ENCODE measurements around the gene GIMAP1. TPM values are rescaled to one million over a fixed set of nuclear protein-coding genes. Genes with fewer than 3 reads are reported as not detected.
"Not testable (repeated sequence)": the region's sequence is repeated elsewhere in the genome, so short reads cannot be mapped to it uniquely, and the experiment has no call there.

Gene GIMAP1
- 10 to 100 TPM in 5 of 6 donors, 1 to 10 TPM in 1; 8.4 to 13.5 (median 12.1) TPM for total RNA-seq

GRCh38 chr7:150716368-150716767 lies at the start of gene GIMAP1:
Gene GIMAP1 (plus strand): TSS chr7:150716613. CDS start chr7:150719048, 2,435 bp downstream.
- TF ChIP-seq EP300 (IDR thresholded peaks at IDR 0.05) (no peak), CTCF (IDR thresholded peaks at IDR 0.05) (no peak), POLR2AphosphoS5 (IDR thresholded peaks at IDR 0.05) (peak; percentile 58 to 86), POLR2A (IDR thresholded peaks at IDR 0.05) (peak in 3 of 4 donors; percentile 31 to 67 (median 45))
- 30 to 37% methylated on average over 2 to 5 of the region's 5 CpGs for WGBS, 2 donors
- DNase-seq (peak in 1 of 2 donors; percentile 73), ATAC-seq (ENCODE audit: low FRiP score in 2 of 2) (peak; percentile 79)
- H3K27ac ChIP-seq, result peak within 1 kb of the TSS; percentile 76 to 91 (median 84)
- H3K27me3 ChIP-seq, result no peaks in the 10 kb centered on the region
- H3K36me3 ChIP-seq, result peaks cover 0 to 19% (median 11%) of the 10 kb centered on the region in 4 donors
- H3K4me3 ChIP-seq, result peak within 1 kb of the TSS; percentile 32 to 64 (median 50)
- H3K4me1 ChIP-seq, result peaks cover 9 to 24% (median 20%) of the 10 kb centered on the region in 4 donors
- peaks cover 0 to 9% (median 0%) of the 10 kb centered on the region in 4 donors for H3K9me3 ChIP-seq

GRCh38 chr7:150668472-150668911 lies 47.9 kb upstream of the GIMAP1 start:
- 62 to 69% methylated on average over 1 of the region's 1 CpG for WGBS, 2 donors
- peaks cover 0 to 8% (median 1%) of the 10 kb centered on the region in 4 donors for H3K4me1 ChIP-seq
- no peaks in the 10 kb centered on the region for H3K9me3 ChIP-seq
- no peak for DNase-seq
- ATAC-seq (ENCODE audit: low FRiP score in 2 of 2), result peak in 1 of 2 donors; percentile 28
- no peak overlapping the region for H3K4me3 ChIP-seq
- TF ChIP-seq EP300 (IDR thresholded peaks at IDR 0.05) (no peak), CTCF (IDR thresholded peaks at IDR 0.05) (no peak), POLR2A (IDR thresholded peaks at IDR 0.05) (no peak), POLR2AphosphoS5 (IDR thresholded peaks at IDR 0.05) (no peak)
- H3K27ac ChIP-seq, result peak overlapping the region in 1 of 4 donors; percentile 24
- H3K27me3 ChIP-seq, result no peaks in the 10 kb centered on the region
- no peaks in the 10 kb centered on the region for H3K36me3 ChIP-seq

- Histone ChIP-seq H3K4me1 (peaks cover 0 to 8% (median 1%) of the 10 kb centered on the region in 4 donors), H3K9me3 (no peaks in the 10 kb centered on the region), H3K27me3 (no peaks in the 10 kb centered on the region), H3K36me3 (no peaks in the 10 kb centered on the region), H3K4me3 (no peak overlapping the region), H3K27ac (no peak overlapping the region)
- TF ChIP-seq EP300 (IDR thresholded peaks at IDR 0.05) (no peak), POLR2AphosphoS5 (IDR thresholded peaks at IDR 0.05) (no peak), POLR2A (IDR thresholded peaks at IDR 0.05) (no peak), CTCF (IDR thresholded peaks at IDR 0.05) (no peak)
- DNase-seq (no peak), ATAC-seq (ENCODE audit: low FRiP score in 2 of 2) (no peak)
Observed at GRCh38 chr7:150668977-150669376, 47.4 kb upstream of the GIMAP1 start.

- whole genome bisulfite sequencing, 2 donors, result 93% methylated on average over 7 of the region's 7 CpGs
- not testable (repeated sequence) for H3K4me3 ChIP-seq; H3K9me3 ChIP-seq; H3K27me3 ChIP-seq; H3K36me3 ChIP-seq; ATAC-seq (ENCODE audit: low FRiP score in 2 of 2); DNase-seq; H3K27ac ChIP-seq
- H3K4me1 ChIP-seq, result peaks cover 8 to 12% (median 10%) of the 10 kb centered on the region in 4 donors
Observed at GRCh38 chr7:150671798-150672585, 44.4 kb upstream of the GIMAP1 start.

GRCh38 chr7:150675714-150676113 lies 40.7 kb upstream of the GIMAP1 start:
- Histone ChIP-seq H3K36me3 (no peaks in the 10 kb centered on the region), H3K4me1 (peaks cover 8 to 24% (median 16%) of the 10 kb centered on the region in 4 donors), H3K27me3 (no peaks in the 10 kb centered on the region), H3K9me3 (no peaks in the 10 kb centered on the region), H3K4me3 (peak overlapping the region in 1 of 4 donors; percentile 1), H3K27ac (peak overlapping the region; percentile 53 to 85 (median 66))
- ATAC-seq (ENCODE audit: low FRiP score in 2 of 2), result no peak
- DNase-seq, result no peak
- TF ChIP-seq POLR2AphosphoS5 (IDR thresholded peaks at IDR 0.05) (no peak), POLR2A (IDR thresholded peaks at IDR 0.05) (no peak), CTCF (IDR thresholded peaks at IDR 0.05) (no peak), EP300 (IDR thresholded peaks at IDR 0.05) (no peak)
- WGBS, 2 donors, result 39 to 51% methylated on average over 2 of the region's 2 CpGs

GRCh38 chr7:150676276-150676675 lies 40.1 kb upstream of the GIMAP1 start:
- H3K4me1 ChIP-seq, result peaks cover 8 to 24% (median 16%) of the 10 kb centered on the region in 4 donors
- not testable (repeated sequence) for H3K27me3 ChIP-seq, H3K36me3 ChIP-seq, H3K9me3 ChIP-seq, DNase-seq
- H3K4me3 ChIP-seq, result peak overlapping the region in 1 of 4 donors; percentile 10
- H3K27ac ChIP-seq, result peak overlapping the region; percentile 53 to 85 (median 66)
- ATAC-seq (ENCODE audit: low FRiP score in 2 of 2), result peak in 1 of 2 donors; percentile 58

All from upper lobe of left lung (tissue), 6 donors.